ENCODE data around the gene XIAP.

GRCh38 chrX:123818243-123818642 is 41.6 kb upstream of the XIAP start:
- TF ChIP-seq SUZ12 (IDR thresholded peaks at IDR 0.05; ENCODE audit: extremely low read depth, insufficient read depth, insufficient read length) = no peak
- TF ChIP-seq YY1 (IDR thresholded peaks at IDR 0.05; ENCODE audit: insufficient read depth, insufficient read length) = no peak

All from NT2/D1 (cell line).